ENCODE measurements around the gene SH2D1B. TPM values are rescaled to one million over a fixed set of nuclear protein-coding genes. Genes with fewer than 3 reads are reported as not detected.
A peak's percentile ranks its signal among the peaks of the same experiment; 100 is the strongest.

SH2D1B gene
- total and polyA plus RNA-seq, 9 of the 15 experiments (the other 6 are each of a cell fraction or from before 2014, with no cell fraction given), result 5.6 to 19.6 (median 9.7) TPM

- peaks cover 28 to 44% of the 10 kb centered on the region in 2 experiments for H3K4me1 ChIP-seq (replicated peaks in 1 of 2; ENCODE audit: control insufficient read depth in 2 of 2, insufficient read depth in 2 of 2, low read length in 2 of 2)
- intact Hi-C loops (cut with micrococcal nuclease) (loop anchor here (5.0 kb wide), 1 partner anchor 313 kb away; no protein-coding TSS in a partner anchor), in situ Hi-C loops (cut with MboI) (no loop called here)
- H3K27me3 ChIP-seq (ENCODE audit: control insufficient read depth in 2 of 2, insufficient read depth in 2 of 2, low read length in 2 of 2), result no peaks in the 10 kb centered on the region
- FAIRE-seq (no peak), DNase-seq (ENCODE audit: extremely low read depth in 1 of 4, low spot score in 3 of 4) (no peak), ATAC-seq (no peak)
- H2AFZ ChIP-seq (ENCODE audit: low read depth, low read length), result no peak overlapping the region
- H3K9me1 ChIP-seq (ENCODE audit: control insufficient read depth, insufficient read depth, low read length), result no peaks in the 10 kb centered on the region
- no peaks in the 10 kb centered on the region for H3K79me2 ChIP-seq (ENCODE audit: control insufficient read depth, insufficient read depth, low read length)
- no peaks in the 10 kb centered on the region for H3K9me3 ChIP-seq (replicated peaks; ENCODE audit: control insufficient read depth, insufficient read depth, low read depth, low read length)
- WGBS (ENCODE audit: insufficient coverage, low coverage, missing lambda C conversion rate), result 94% methylated on average over 3 of the region's 3 CpGs
- TF ChIP-seq ZNF316 (IDR thresholded peaks at IDR 0.05) (peak; percentile 56; the same call in 1 of the 2 replicates), KLF16 (IDR thresholded peaks at IDR 0.05) (no peak), C11orf30 (IDR thresholded peaks at IDR 0.05; ENCODE audit: low read depth) (peak; percentile 29; the same call in 1 of the 2 replicates)
- H3K36me3 ChIP-seq (ENCODE audit: control insufficient read depth, insufficient read depth, low read length), result no peaks in the 10 kb centered on the region
- no peak overlapping the region for H3K27ac ChIP-seq (ENCODE audit: extremely low read depth, low read depth, low read length)
- no peak overlapping the region for H3K4me2 ChIP-seq (ENCODE audit: insufficient read depth, low read length)
- H3K9ac ChIP-seq (ENCODE audit: insufficient read depth in 1 of 2, low read depth in 2 of 2, low read length in 2 of 2), result no peak overlapping the region
- H3K4me3 ChIP-seq, result no peak overlapping the region
- POLR2A ChIA-PET, result interaction anchor here (0.6 to 0.8 kb wide), 2 partner anchors 15 to 297 kb away, joined by 3 read pairs; no protein-coding TSS in a partner anchor
- no peaks in the 10 kb centered on the region for H4K20me1 ChIP-seq (replicated peaks; ENCODE audit: control insufficient read depth, insufficient read depth, low read length)
- no TSS peak for BruUV-seq (replicated peaks)
- CTCF ChIA-PET (ENCODE audit: low intra/inter-chr PET ratio), result interaction anchor here (0.6 kb wide), 1 partner anchor 1374 kb away, joined by 3 read pairs; no protein-coding TSS in a partner anchor
These were observed 41.2 kb downstream of the SH2D1B start for GRCh38 chr1:162370721-162371120.

GRCh38 chr1:162370161-162370560, 41.8 kb downstream of the SH2D1B start:
- POLR2A ChIA-PET, result interaction anchor here (0.6 to 0.8 kb wide), 2 partner anchors 11 to 15 kb away, joined by 3 read pairs; no protein-coding TSS in a partner anchor
- Histone ChIP-seq H3K9ac (ENCODE audit: insufficient read depth in 1 of 2, low read depth in 2 of 2, low read length in 2 of 2) (no peak overlapping the region), H3K4me1 (replicated peaks in 1 of 2; ENCODE audit: control insufficient read depth in 2 of 2, insufficient read depth in 2 of 2, low read length in 2 of 2) (peaks cover 31 to 44% of the 10 kb centered on the region in 2 experiments), H4K20me1 (replicated peaks; ENCODE audit: control insufficient read depth, insufficient read depth, low read length) (no peaks in the 10 kb centered on the region), H3K36me3 (ENCODE audit: control insufficient read depth, insufficient read depth, low read length) (no peaks in the 10 kb centered on the region), H3K4me3 (no peak overlapping the region), H3K4me2 (ENCODE audit: insufficient read depth, low read length) (no peak overlapping the region), H3K27me3 (ENCODE audit: control insufficient read depth in 2 of 2, insufficient read depth in 2 of 2, low read length in 2 of 2) (no peaks in the 10 kb centered on the region), H2AFZ (ENCODE audit: low read depth, low read length) (0 out of 2 replicates have a peak overlapping the region, but pooled peaks have one; percentile 9), H3K79me2 (ENCODE audit: control insufficient read depth, insufficient read depth, low read length) (no peaks in the 10 kb centered on the region), H3K9me1 (ENCODE audit: control insufficient read depth, insufficient read depth, low read length) (no peaks in the 10 kb centered on the region), H3K9me3 (replicated peaks; ENCODE audit: control insufficient read depth, insufficient read depth, low read depth, low read length) (no peaks in the 10 kb centered on the region), H3K27ac (ENCODE audit: extremely low read depth, low read depth, low read length) (no peak overlapping the region)
- 77% methylated on average over 1 of the region's 1 CpG for WGBS (ENCODE audit: insufficient coverage, low coverage, missing lambda C conversion rate)
- FAIRE-seq (peak; percentile 37), DNase-seq (ENCODE audit: extremely low read depth in 1 of 4, low spot score in 3 of 4) (no peak), ATAC-seq (no peak)
- CTCF ChIA-PET (ENCODE audit: low intra/inter-chr PET ratio), result no interaction called here
- TF ChIP-seq SMAD2 (IDR thresholded peaks at IDR 0.05; ENCODE audit: low read depth, low read length), result no peak
- TF ChIP-seq NFIX (CRISPR knock-in tag; IDR thresholded peaks at IDR 0.05; ENCODE audit: low read depth), result no peak
- no peak for TF ChIP-seq HEY1 (CRISPR knock-in tag; IDR thresholded peaks at IDR 0.05; ENCODE audit: borderline replicate concordance)
- TF ChIP-seq RBFOX2 (IDR thresholded peaks at IDR 0.05; ENCODE audit: low read depth, low read length), result no peak
- no peak for TF ChIP-seq TRIM28 (IDR thresholded peaks at IDR 0.05)
- no peak for TF ChIP-seq ZC3H4 (CRISPR knock-in tag; IDR thresholded peaks at IDR 0.05; ENCODE audit: borderline replicate concordance)
- no peak for TF ChIP-seq ZFP1 (CRISPR knock-in tag; IDR thresholded peaks at IDR 0.05)
- no peak for TF ChIP-seq KLF10 (CRISPR knock-in tag; IDR thresholded peaks at IDR 0.05)
- in situ Hi-C loops (cut with MboI), result no loop called here
- no TSS peak for BruUV-seq (replicated peaks)
- intact Hi-C loops (cut with micrococcal nuclease), result loop anchor here (5.0 kb wide), 1 partner anchor 313 kb away; no protein-coding TSS in a partner anchor
